ENCODE data around the gene NPIPA5. TPM values are rescaled to one million over a fixed set of nuclear protein-coding genes. Genes with fewer than 3 reads are reported as not detected.
"Not testable (repeated sequence)": the region's sequence is repeated elsewhere in the genome, so short reads cannot be mapped to it uniquely, and the experiment has no call there.

The NPIPA5 gene
- total and polyA plus RNA-seq, 9 donors = 3.9 to 92.2 (median 21.0) TPM

- H3K4me1 ChIP-seq (ENCODE audit: insufficient read depth); intact Hi-C loops (cut with DNase I); H3K27me3 ChIP-seq; H3K9me3 ChIP-seq; H3K36me3 ChIP-seq; DNase-seq; H3K4me3 ChIP-seq; H3K27ac ChIP-seq: not testable (repeated sequence)
- no CpG with 5 or more reads among the region's 5 CpGs for WGBS, 3 donors
Observed at GRCh38 chr16:15351745-15352144, 26.3 kb downstream of the NPIPA5 start.

- H3K27ac ChIP-seq; H3K9me3 ChIP-seq; H3K36me3 ChIP-seq; intact Hi-C loops (cut with DNase I); H3K27me3 ChIP-seq; H3K4me3 ChIP-seq; H3K4me1 ChIP-seq (ENCODE audit: insufficient read depth): not testable (repeated sequence)
- DNase-seq = peak in 3 of 5 donors; percentile 8 to 32 (median 10)
- no CpG with 5 or more reads among the region's 11 CpGs for WGBS, 3 donors
Observed at GRCh38 chr16:15351251-15351650, 26.8 kb downstream of the NPIPA5 start.

DNA sequence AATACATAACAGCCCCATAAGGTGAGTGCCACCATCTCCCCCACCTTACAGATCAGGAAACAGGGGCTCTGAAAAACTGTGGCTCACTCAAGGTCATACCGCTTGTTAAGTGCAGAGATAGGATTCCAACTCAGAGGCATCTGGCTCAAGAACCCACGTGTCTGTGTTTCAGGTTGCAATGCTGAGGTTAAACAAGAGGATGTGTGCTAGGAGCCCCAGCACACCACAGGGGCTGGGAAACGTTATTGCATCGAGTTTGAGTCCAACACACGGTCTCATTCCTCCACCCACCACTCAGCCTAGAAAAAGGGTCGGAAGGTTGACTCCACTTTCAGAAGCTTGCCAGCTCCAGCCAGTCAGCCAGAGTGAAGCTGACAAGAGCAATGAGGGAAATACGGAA is 29.4 kb downstream of the NPIPA5 start:
- H3K27me3 ChIP-seq; DNase-seq; H3K9me3 ChIP-seq; H3K27ac ChIP-seq; intact Hi-C loops (cut with DNase I); H3K4me1 ChIP-seq (ENCODE audit: insufficient read depth); H3K36me3 ChIP-seq; H3K4me3 ChIP-seq: not testable (repeated sequence)
- WGBS, 3 donors = no CpG with 5 or more reads among the region's 7 CpGs

- DNase-seq; H3K4me1 ChIP-seq (ENCODE audit: insufficient read depth); H3K27me3 ChIP-seq; intact Hi-C loops (cut with DNase I); H3K27ac ChIP-seq; H3K9me3 ChIP-seq; H3K4me3 ChIP-seq; H3K36me3 ChIP-seq: not testable (repeated sequence)
- WGBS, 3 donors = no CpG with 5 or more reads among the region's 1 CpG
Observed at GRCh38 chr16:15342337-15342736, 35.8 kb downstream of the NPIPA5 start.

DNA sequence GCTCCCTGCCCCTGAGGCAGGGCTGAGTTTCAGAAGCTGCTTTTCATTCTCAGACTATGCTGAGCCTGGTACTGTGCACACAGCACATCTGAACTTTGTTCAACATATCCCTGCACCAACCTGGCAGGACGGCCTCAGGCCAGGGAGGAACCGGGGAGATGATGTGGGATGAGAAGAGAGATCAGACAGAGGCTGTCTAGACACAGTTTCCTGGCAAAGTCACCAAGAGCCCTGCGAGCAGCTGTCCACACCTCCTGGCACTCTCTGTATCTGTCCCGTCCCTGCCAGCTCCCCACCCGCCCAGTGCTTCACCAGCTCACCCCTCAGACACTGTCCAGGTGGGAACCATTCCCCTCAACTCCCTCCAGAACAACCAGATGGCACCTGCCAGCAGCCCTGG is 39.1 kb downstream of the NPIPA5 start:
- H3K27ac ChIP-seq; DNase-seq; intact Hi-C loops (cut with DNase I); H3K4me1 ChIP-seq (ENCODE audit: insufficient read depth); H3K36me3 ChIP-seq; H3K4me3 ChIP-seq; H3K9me3 ChIP-seq; H3K27me3 ChIP-seq: not testable (repeated sequence)
- no CpG with 5 or more reads among the region's 5 CpGs for WGBS, 3 donors

GRCh38 chr16:15337974-15338605 is 40.0 kb downstream of the NPIPA5 start:
- intact Hi-C loops (cut with DNase I); H3K27me3 ChIP-seq: not testable (repeated sequence)
- WGBS, 3 donors = 54 to 62% (median 61%) methylated on average over 2 of the region's 7 CpGs

GRCh38 chr16:15335609-15336008 is 42.5 kb downstream of the NPIPA5 start:
- H3K4me1 ChIP-seq (ENCODE audit: insufficient read depth); H3K36me3 ChIP-seq; H3K9me3 ChIP-seq; H3K27me3 ChIP-seq; intact Hi-C loops (cut with DNase I); DNase-seq; H3K27ac ChIP-seq; H3K4me3 ChIP-seq: not testable (repeated sequence)
- no CpG with 5 or more reads among the region's 2 CpGs for WGBS, 3 donors

More at GRCh38 chr16:15337974-15338605, 40.0 kb downstream of the NPIPA5 start:
- not testable (repeated sequence) for H3K9me3 ChIP-seq; H3K27ac ChIP-seq; H3K4me1 ChIP-seq (ENCODE audit: insufficient read depth); H3K4me3 ChIP-seq; DNase-seq; H3K36me3 ChIP-seq

DNA sequence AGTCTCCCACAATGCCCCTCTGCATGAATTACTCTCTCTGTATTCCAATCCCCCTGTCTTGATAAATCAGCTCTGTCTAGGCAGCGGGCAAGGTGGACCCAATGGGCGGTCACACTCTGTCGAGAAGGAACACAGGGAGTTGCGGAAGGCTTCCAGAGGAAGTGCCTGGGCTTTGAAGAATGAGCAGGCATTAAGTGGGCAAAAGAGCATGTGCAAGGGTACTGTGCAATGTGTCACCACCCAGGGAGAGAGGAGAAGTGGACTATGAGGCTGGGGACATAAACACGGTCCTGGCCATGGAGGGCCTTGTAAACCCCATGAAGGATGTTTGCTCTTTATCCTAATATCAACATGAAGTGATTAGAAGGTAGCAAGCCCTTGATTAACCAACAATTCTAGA is 44.1 kb downstream of the NPIPA5 start:
- intact Hi-C loops (cut with DNase I); H3K4me3 ChIP-seq; H3K27ac ChIP-seq; H3K4me1 ChIP-seq (ENCODE audit: insufficient read depth); H3K9me3 ChIP-seq; H3K36me3 ChIP-seq; DNase-seq; H3K27me3 ChIP-seq: not testable (repeated sequence)
- 81 to 100% (median 92%) methylated on average over 2 to 4 of the region's 5 CpGs for WGBS, 3 donors

GRCh38 chr16:15330978-15331377 is 47.1 kb downstream of the NPIPA5 start:
- DNase-seq; H3K4me1 ChIP-seq (ENCODE audit: insufficient read depth); intact Hi-C loops (cut with DNase I); H3K27ac ChIP-seq; H3K36me3 ChIP-seq; H3K27me3 ChIP-seq; H3K9me3 ChIP-seq; H3K4me3 ChIP-seq: not testable (repeated sequence)
- no CpG with 5 or more reads among the region's 2 CpGs for WGBS, 3 donors

DNA sequence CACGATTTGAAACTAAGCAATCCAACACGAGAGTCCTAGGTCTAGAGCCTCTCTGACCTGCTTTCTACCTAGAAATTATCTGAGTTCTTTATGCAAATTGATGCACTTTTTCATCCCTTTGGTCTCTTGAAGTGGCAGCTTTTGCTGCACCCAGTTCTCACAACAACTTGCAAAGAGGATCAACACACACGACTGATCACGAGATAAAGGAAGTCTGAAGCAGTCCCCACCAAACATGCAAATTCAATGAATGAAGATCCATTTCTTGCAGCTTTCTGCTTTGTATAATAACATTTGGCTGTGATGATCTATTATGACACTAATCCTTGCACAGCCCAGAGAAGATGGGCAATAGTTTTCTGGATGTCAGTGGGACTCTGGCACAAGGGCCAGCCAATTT is 53.1 kb downstream of the NPIPA5 start:
- WGBS, 3 donors = 69 to 75% methylated on average over 2 of the region's 4 CpGs; no CpG with 5 or more reads in 1 of the 3 donors
- intact Hi-C loops (cut with DNase I); H3K4me3 ChIP-seq; H3K27ac ChIP-seq; H3K36me3 ChIP-seq; H3K4me1 ChIP-seq (ENCODE audit: insufficient read depth); H3K9me3 ChIP-seq; H3K27me3 ChIP-seq; DNase-seq: not testable (repeated sequence)

DNA sequence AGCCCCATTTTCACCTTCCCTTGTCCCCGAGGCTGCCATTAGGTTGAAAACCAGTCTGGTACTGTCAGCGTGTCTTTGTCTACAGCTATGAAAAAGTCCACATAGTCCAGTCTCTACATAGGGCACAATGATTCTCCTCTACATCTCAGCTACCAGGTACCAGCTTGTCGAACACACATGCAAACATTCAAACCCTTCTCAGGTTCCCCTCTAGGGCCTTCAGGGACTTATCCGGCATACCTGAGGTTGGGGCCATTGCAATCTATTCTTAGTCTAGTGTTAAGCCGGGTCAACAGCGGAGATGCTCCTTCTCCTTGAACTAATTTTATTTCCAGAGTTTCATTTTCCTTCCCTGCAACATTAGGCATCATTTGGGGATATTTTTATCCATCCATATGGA is 54.7 kb downstream of the NPIPA5 start:
- H3K36me3 ChIP-seq; H3K4me3 ChIP-seq; H3K9me3 ChIP-seq; DNase-seq; H3K27me3 ChIP-seq; H3K4me1 ChIP-seq (ENCODE audit: insufficient read depth); H3K27ac ChIP-seq; intact Hi-C loops (cut with DNase I): not testable (repeated sequence)
- WGBS, 3 donors = 60 to 87% (median 68%) methylated on average over 1 to 2 of the region's 6 CpGs

GRCh38 chr16:15321221-15321620 is 56.9 kb downstream of the NPIPA5 start:
- intact Hi-C loops (cut with DNase I); H3K4me1 ChIP-seq (ENCODE audit: insufficient read depth); H3K9me3 ChIP-seq; H3K27me3 ChIP-seq; H3K4me3 ChIP-seq; H3K27ac ChIP-seq; H3K36me3 ChIP-seq; DNase-seq: not testable (repeated sequence)
- WGBS, 3 donors = 60 to 81% (median 72%) methylated on average over 2 of the region's 2 CpGs

GRCh38 chr16:15314562-15314961 is 63.5 kb downstream of the NPIPA5 start:
- H3K4me1 ChIP-seq (ENCODE audit: insufficient read depth); intact Hi-C loops (cut with DNase I); H3K27me3 ChIP-seq; H3K27ac ChIP-seq; H3K9me3 ChIP-seq; H3K36me3 ChIP-seq; DNase-seq; H3K4me3 ChIP-seq: not testable (repeated sequence)
- WGBS, 3 donors = 80 to 85% (median 85%) methylated on average over 1 of the region's 1 CpG
